GM21717 (cell line): ENCODE data around the gene FOXA3.

ENCODE experiments used
- ATAC-seq: cut with Tn5 transposase; IDR thresholded peaks from one replicate; pipeline ENCODE4 v1.9.1; 2021; ENCODE audit warnings: mild to moderate bottlenecking, moderate library complexity; ENCODE audit not compliant: unreplicated experiment

FOXA3 gene

DNA sequence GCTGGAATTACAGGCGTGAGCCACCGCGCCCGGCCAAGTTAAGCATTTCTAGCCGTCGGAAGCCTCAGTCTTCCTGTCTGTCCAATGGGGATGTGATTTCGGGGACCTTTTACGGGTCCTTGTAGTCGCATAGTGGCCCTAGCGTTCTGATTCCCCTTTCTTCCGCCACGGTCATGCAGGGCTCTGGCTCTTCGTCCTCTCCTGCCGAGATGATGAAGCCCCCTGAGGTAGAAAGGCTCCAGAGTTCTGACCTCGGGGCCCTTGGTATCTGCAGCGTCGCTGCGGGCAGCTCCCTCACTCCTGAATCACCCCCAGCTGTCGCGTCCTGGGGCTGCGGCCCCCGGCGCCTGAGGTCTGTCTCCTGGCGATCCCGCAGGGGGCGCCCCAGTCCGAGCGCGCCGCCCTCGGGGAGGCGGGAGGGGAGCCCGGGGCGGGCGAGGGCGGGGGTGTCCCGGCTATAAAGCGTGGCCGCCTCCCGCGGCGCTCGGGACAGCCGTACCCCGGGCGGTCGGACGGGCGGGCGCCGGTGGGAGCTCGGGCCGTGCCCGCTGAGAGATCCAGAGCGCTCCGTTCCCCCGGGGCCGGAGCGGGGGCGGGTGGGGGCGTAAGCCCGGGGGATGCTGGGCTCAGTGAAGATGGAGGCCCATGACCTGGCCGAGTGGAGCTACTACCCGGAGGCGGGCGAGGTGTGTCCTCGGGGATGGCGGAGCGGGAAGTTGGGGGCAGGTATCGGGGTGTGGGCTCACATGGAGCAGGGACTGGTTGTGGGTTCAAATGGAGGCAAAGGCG is at the start of gene FOXA3:
Gene FOXA3 (plus strand): TSS at position 487 of the 789 bp plus-strand sequence. CDS start 131 bp downstream, at position 618.
- no peak for ATAC-seq

DNA sequence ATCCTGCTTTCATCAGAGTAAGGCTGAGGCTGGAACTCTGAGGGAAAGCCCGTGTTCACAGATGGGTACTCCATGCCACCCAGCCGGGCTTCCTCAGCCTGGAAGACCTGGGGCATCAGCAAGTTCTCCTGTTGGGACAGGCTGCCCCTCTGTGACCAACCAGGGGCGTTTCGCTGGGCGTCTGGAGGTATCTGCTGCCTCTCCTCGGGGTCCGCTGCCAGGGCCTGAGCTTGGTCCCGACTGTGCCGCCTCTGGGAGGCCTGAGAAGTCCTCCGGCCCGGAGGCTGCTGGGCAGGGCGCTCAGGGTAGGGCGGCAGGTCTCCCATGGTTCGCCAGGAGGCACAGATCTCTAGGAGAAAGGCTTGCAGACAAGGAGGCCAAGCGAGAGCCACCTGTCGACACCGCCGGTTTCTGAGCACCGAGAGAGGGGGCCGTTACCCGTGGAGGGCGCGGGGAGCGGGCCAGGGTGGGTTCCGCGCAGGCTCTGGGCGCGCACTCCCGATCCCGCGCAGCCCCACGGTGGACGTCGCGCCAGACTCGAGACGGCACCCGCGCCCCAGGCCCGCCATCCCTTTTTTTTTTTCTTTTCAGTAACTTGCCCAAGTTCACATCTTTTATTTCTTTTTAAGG is 49.2 kb upstream of the FOXA3 start, which contains the start of gene RSPH6A:
Gene RSPH6A (minus strand): TSS at position 458 of the 630 bp plus-strand sequence. CDS start 132 bp downstream, at position 326.
- no peak for ATAC-seq

DNA sequence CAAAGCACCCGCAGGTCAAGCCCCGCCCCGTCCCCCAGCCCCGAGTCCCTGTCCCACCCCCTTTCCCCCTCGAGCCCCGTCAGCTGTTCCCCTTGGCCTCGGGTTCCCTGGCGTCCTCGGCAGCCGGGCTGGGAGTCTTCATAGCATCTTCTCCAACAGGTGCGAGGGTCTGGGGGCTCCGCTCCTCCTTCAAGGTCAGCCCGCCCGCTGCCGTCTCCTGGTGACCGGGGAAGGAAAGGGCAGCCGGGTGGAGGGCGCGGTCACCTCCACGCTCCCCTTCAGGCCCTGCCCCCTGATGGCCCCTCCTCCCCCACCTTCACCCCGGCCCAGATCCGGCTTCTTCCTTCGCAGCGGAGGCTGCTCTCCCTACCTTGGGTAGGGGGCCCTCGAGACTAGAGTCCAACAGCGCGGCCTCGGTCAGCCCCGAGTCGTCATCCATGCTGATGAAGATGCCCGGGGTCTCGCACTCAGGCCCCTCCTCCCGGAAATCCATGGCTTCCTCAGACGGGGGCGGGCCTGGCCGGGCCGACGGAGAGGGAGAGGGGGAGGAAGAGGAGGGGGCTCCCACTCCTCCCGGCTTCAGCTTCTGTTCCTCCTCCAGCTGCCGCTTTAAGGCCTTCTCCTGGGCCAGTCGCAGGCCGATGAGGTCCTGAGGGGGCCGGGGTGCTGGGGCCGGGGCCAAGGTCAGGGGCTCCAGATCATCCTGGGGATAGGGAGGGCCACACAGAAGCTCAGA is 48.5 kb upstream of the FOXA3 start:
- ATAC-seq = no peak

DNA sequence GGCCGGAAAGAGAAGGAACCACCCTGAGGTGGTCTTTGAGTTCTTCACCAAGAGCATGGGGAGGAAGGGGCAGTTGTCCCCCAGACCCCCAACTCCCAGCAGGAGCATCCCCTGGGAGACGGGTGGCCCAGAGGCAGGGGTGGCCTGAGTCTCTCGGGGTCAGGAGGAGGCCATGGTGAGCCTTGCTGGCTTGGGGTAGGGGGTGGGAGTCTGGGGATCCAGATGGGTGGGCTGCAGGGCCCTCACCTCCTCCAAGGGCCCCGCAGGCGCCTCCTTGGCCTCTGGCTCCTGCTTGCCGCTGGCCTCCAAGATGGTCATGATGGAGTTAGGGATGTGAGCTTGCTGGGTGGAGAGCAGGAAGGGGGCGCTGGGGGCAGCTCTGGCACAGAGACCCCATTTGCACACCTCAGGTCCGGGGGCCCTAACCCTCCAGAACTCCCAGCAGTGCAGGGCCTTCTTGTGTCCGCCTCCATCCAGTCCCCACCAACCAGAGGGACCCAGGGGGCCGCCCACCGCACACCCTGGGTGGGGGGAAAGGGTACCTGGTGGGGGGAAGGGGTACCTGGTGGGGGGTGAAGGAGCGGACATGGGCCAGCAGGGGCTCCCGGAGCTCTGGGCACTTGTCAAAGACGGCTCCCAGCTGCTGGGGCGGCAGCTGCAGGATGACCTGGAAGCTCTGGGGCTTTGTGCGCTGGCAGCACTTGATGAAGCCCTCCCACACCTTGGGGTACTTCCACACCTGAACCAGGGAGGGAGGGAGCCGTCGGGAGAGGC is 47.7 kb upstream of the FOXA3 start:
- no peak for ATAC-seq

DNA sequence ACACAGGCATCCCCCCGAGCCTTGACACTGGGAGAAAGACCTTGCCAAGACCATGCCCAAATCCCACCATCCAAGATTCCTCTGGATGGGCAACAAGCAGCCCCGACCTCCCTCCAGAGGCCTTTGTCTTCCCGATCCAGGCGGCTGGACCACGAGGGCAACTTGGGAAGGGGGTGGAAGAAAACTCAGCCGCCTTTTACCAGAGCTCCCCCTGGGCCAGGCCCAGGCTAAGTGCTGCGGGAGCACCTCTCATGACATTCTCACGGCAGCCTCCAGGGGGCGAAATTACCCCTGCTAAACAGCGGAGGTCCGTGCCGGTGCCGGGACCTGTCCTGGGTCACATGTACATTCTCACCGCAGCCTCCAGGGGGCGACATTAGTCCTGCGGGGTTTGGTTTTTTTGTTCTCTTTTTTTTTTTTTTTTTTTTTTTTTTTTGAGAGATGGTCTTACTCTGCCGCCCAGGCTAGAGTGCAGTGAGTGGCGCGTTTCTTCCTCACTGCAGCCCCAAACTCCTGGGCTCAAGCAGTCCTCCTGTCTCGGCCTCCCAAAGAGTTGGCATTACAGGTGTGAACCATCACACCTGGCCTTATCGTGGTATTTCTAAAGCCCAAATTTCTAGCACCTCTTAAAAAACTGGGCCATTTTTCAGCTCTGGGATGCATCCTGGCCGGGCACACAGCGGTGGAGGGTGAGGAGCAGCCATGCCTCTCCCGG is 47.0 kb upstream of the FOXA3 start:
- peak; percentile 64 for ATAC-seq

DNA sequence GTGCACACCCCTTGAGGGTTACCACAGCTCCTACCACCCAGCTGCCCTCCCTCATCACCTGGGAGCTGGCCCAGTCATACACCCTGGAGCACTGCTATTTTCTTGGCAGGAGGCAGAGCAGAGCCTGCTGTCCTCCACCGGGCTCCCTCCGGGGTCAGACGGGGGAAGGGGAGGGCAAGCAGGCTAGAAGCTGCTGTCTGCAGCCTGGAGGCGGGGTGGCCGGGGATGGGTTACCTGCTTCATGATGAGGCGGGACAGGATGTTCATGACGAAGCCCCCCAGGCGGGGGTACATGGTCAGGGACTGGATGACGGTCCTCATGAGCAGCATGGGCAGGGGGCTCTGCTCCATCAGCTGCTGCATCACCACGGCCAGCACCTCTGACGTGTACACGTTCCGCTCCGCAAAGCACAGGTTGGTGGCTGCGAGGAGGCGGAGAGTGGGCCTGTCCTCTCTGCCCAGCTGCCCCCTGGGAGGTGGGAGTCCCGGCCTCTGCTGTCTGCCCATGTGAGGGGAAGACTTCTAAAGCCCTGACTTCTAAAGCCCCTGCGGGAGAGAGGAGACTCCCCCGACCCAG is 46.3 kb upstream of the FOXA3 start:
- no peak for ATAC-seq

DNA sequence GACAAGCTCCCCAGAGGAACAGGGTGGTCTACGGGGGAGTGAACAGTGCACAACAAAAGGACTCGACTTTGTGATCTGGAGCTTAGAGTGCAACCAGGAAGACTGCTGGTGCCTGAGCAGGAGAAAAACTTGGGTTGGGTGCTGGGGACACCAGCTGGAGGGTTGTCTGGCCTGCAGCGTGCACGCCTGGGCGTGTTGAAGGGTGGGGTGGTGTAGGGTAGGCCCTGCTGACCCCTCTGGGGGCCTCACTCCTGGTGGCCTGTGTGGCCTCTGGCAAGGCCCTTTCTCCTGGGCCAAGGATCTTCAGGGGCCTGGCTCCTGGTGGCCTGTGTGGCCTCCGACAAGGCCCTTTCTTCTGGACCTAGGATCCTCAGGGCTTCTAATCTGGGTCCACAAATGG is 44.4 kb upstream of the FOXA3 start:
- no peak for ATAC-seq

DNA sequence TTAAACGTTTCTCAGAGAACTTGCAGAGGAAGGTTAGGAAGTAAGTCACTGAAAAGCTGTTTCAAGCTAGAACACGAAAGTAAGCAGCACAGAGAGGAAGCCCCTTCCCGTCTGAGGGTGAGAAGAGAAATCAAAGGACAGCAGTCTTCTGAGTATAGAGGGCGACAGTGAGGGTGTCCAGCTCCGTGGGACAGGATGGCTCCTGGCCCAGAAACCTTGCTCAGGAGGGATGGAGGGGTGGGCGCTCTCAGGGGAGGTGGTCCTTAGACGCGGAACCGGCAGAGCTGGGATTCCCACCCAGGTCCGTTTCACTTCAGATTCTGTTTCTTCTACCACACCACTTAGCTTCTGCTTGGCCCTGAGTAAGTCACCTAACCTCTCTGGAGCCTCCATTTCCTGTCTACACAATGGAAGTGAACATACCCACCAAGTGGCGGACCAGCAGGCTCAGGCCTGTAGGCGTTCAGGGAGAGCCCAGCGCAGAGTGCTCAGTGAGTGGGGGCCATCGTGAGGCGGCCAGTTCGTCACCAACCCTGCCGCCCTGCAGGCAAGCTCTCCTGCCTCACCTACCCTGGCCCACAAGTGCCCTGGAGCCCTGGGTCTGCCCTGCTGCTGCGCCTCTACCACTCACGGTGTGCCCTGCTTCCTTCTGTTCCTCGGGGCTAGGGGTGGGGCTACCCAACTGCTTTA is 43.6 kb upstream of the FOXA3 start:
- ATAC-seq = no peak

DNA sequence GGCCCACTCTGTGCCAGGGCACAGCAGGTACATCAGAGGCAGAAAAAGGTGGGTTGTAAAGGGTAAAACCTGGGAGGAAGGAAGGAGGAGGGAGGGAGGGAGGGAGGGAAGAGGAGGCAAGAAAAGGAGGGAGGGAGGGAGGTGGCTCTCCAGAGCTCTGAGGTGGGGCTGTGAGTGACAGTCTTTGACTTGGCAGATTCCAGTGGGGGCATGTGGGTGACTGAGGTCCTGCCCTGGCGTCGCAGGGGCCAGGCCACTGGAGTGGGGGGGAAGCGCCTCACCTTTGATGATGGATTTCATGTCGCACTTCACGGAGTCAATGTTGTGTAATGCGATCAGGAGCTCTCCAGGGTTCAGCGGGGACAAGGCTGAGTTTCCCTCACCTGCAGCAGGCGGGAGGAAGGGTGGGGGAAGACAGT is 43.0 kb upstream of the FOXA3 start:
- ATAC-seq = no peak

DNA sequence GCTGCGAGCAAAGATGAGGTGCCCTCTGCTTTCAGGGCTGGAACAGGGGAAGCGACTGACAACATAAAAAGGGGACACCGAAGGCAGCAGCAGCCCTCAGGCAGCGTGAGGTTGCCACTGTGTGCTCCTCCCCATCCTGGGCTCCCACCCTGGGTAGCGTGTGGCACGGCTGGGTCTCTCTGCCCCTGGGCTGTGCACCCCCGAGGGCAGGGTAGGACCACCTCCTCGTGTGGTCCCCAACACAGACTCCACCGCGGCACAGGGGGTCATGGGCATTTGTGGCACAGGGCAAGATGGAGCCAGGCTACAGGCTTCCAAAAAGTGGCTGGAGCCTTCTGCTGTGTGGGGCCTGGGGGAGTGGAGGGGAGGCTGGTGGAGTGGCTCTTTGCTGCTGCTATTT is 42.6 kb upstream of the FOXA3 start:
- no peak for ATAC-seq

DNA sequence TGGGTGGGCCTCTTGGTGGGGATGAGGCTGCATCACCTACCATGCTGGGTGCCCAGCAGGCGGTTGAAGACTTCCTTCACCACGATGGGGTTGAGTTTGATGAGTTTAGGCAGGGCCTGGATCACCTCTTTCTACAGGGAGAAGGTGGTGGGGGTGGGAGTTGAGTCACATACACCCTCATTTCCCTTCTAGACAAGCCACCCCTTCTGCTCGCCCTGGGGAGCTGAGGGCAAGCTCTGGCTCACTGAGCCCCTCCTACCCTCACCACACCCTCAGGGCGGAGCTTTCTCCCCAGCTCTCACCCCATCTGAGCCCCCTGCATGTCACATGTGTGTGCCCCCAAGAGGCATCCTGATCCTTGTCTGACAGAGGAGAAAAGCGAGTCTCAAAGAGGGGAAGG is 41.4 kb upstream of the FOXA3 start:
- ATAC-seq = no peak

DNA sequence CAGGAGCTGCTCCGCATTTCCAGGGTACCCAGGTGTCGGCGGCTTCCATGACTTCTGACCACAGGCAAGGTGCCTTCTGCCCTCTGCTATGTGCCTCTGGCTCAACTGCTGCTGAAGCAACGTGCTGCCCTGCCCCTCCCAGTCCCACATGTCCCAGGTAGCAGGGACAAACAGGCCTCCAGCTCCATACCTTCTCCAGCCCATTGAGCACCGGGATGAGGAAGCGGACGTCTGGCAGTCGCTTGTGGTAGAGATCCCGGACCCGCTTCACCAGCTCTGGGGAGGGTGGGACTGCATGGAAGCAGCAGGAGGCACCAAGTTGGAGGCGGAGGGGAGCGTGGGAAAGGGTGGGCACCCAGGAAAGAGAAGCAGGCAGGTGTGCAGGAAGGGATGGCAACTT is 40.9 kb upstream of the FOXA3 start:
- ATAC-seq = no peak

DNA sequence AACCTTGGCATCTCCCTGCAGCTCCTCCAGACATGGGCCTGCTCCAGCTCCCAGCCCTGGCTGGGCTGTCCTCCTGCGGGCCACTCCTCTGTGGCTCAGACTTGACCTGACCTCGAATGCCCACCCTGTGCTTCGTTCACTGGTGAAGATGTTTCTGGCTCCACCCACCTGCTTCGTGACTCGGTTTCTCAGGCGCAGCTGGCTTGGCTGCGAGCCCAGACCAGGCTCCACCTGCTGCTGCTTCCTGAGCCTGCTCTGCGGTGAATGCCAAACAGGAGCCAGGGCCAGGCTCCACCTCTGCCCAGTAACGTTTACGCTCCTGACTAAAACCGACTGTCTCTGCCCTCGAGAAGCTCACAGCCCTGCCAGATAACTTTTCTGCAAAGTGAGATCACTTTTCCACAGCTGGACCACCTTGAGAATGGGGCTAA is 40.1 kb upstream of the FOXA3 start:
- ATAC-seq = no peak

DNA sequence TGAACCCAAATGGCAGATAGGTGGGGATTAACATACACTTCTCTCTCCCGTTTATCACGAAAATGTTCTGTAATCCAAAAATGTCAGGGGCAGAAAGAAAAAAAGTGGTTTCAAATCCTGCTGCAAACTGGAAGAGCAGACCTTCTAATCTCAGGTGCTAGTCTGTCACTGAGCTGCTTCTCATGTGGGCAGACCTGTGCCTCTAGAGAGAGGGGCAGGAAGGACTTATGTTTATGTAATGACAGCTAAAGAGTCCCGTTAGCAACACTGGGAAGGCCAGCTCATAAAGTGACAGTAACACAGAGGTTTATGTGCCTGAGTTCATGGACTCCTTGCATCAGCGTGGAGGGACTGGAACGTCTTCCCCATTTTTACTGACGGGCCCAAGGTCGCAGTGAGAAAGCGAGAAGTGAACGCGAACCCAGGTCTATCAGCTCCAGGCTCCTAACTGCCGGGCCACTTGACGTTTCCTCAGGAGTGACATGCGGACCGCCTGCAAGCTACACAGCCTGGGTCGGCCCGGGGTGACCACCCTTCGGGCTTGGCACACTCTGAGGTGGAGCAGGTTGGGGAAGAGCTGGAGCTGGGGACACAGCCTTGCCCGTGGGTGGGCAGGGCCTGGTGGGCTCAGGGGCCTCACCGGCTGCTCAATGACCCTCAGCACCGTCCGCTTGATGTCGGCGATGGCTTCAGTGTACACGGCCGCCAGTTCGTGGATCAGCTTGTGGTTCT is 39.4 kb upstream of the FOXA3 start:
- ATAC-seq = no peak

DNA sequence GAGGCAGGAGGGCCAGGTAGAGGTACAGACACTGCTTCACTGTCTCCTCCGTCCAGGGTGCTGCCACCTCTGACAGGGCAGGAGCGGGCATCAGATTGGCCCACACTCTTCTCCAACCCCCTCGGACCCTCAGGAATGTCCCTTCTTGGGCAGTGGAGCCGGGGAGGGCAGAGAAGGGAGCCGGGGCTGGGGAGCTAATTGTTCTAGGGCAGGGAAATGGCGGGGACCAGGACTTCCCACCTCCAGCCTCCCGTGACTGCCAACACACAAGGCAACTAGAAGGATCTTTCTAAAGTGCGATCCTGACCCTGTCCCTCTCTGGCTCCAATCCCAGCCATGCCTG is 38.9 kb upstream of the FOXA3 start:
- ATAC-seq = no peak

DNA sequence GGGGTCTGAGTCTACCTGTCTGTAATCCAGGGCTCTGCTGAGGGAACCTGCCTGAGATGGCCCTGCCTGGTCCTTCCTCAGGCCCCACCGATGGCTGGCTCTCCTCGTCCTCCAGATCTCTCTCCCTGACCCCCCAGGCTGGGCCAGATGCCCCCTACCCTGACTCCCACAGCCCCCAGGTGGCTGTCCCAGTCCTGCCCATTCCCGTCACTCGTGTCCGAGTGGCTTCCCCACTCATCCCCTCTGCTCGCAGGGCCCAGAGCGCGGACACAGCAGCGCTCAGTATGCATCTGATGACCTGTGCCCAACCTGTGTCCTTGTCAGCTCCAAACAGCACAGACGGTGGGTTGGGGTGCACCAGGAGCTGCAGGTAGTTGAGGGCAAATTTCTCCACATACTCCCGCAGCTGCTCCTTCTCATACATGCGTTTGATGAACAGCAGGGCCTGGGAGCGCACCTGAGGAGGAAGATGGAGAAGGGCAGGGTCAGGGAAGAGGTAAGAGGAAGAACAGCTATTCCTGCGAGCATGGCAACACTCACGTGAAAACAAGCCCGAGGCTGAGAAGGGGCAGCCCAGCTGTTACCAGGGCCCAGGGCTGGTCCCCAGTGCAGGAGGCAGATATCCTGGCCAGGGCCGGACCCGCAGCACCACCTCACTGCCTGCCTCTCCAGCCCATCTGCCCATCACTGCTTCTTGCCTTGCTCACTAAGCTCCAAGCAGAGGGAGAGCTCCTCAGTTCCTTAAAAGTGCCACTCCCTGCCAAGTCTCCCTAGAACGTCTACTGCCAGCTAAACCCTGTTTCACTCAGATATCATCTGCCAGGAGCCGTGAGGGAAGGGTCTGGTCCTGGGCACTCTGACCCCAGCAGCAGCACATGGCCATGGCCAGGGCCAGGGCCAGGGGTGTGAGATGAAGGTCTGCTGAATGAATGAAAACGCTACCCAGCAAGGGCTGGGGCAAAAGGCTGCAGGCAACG is 37.9 kb upstream of the FOXA3 start:
- ATAC-seq = no peak

DNA sequence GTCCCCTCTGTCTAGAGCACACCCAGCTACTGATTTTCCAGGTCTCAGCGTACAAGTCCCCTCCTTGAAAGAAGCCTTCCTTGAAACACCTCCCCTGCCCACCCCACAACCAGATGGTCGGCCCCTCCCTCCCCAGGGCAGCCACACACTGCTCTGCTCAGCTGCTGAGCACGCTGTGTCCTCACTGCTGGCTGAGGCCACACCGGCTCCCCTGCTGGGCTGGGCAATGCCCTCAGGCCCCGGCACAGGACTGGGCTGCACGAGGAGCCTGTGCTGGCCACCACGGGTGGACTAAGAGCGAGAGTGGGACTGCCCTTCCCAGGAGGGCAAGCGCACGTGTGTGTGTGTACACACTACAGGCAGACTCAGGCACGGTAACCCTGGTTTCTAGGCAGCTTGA is 37.2 kb upstream of the FOXA3 start:
- no peak for ATAC-seq
